Fibroblast of skin of scalp (primary cell): ENCODE results near the gene NAGK.
"Not testable (repeated sequence)": the region's sequence is repeated elsewhere in the genome, so short reads cannot be mapped to it uniquely, and the experiment has no call there.

Experiments used
- DNase-seq: peaks from one replicate; pipeline ENCODE4 v3.0.0-alpha.2; 2013

NAGK gene

GRCh38 chr2:71070294-71071093, 2.0 kb downstream of the NAGK start:
- DNase-seq: peak; percentile 55

GRCh38 chr2:71071681-71072398, 3.4 kb downstream of the NAGK start:
- DNase-seq: no peak

- no peak for DNase-seq
These were observed 4.0 kb downstream of the NAGK start for GRCh38 chr2:71072492-71072891.

- no peak for DNase-seq
These were observed 5.0 kb downstream of the NAGK start for GRCh38 chr2:71073475-71073874.

GRCh38 chr2:71074893-71075395, 6.5 kb downstream of the NAGK start:
- DNase-seq: no peak

- no peak for DNase-seq
These were observed 10.2 kb downstream of the NAGK start for GRCh38 chr2:71078624-71079023.

GRCh38 chr2:71082402-71083252, 14.2 kb downstream of the NAGK start:
- no peak for DNase-seq

- DNase-seq: not testable (repeated sequence)
These were observed 14.8 kb downstream of the NAGK start for GRCh38 chr2:71083297-71083696.

GRCh38 chr2:71083752-71084312, 15.4 kb downstream of the NAGK start:
- not testable (repeated sequence) for DNase-seq

- DNase-seq: not testable (repeated sequence)
These were observed 17.0 kb downstream of the NAGK start for GRCh38 chr2:71085325-71086003.

- DNase-seq: not testable (repeated sequence)
These were observed 21.0 kb downstream of the NAGK start for GRCh38 chr2:71089475-71089874.

- DNase-seq: not testable (repeated sequence)
These were observed 23.4 kb downstream of the NAGK start for GRCh38 chr2:71091808-71092207.

- DNase-seq: not testable (repeated sequence)
These were observed 24.2 kb downstream of the NAGK start for GRCh38 chr2:71092491-71093260.

- peak; percentile 44 for DNase-seq
These were observed 31.9 kb downstream of the NAGK start for GRCh38 chr2:71100195-71100964.

GRCh38 chr2:71101656-71102055, 33.2 kb downstream of the NAGK start:
- peak; percentile 81 for DNase-seq

GRCh38 chr2:71102981-71103681, 34.7 kb downstream of the NAGK start:
- no peak for DNase-seq

GRCh38 chr2:71103809-71104208, 35.4 kb downstream of the NAGK start:
- no peak for DNase-seq

GRCh38 chr2:71106463-71106862, 38.0 kb downstream of the NAGK start:
- not testable (repeated sequence) for DNase-seq

GRCh38 chr2:71108091-71108490, 39.6 kb downstream of the NAGK start:
- DNase-seq: no peak
